Naive thymus-derived CD4-positive, alpha-beta T cell (primary cell): Measurements from ENCODE around the gene CNTRL. TPM values are rescaled to one million over a fixed set of nuclear protein-coding genes. Genes with fewer than 3 reads are reported as not detected.

Experiments used
- ATAC-seq: fragments of 150-1000 bp; cut with Tn5 transposase; 2 replicates; pipeline ENCODE4 v1.10.0; 2021; ENCODE audit warnings: mild to moderate bottlenecking, moderate library complexity
- CTCF ChIA-PET: fragments of 350-600 bp; sonication (Branson Sonifier 250); formaldehyde crosslinking; loops from one replicate; lab custom pipeline; 2021; ENCODE audit warnings: antibody characterized with exemption; lab: Charles Lee
- POLR2A ChIA-PET: fragments of 350-600 bp; sonication (Branson Sonifier 250); formaldehyde crosslinking; loops from one replicate; lab custom pipeline; 2021; ENCODE audit warnings: antibody characterized with exemption, inconsistent platforms; lab: Charles Lee
- DNase-seq, 9 donors: peaks; one replicate each; pipeline versions ENCODE4 v3.0.0 to v3.0.0-alpha.2; 2020 to 2022; ENCODE audit warnings: mixed read lengths in 1 of 9
- H3K27ac ChIP-seq: one replicate; pipeline ENCODE4 v1.7.0; 2013; ENCODE audit warnings: mild to moderate bottlenecking, low read depth, low read length, moderate library complexity
- H3K27me3 ChIP-seq, 2 donors: one replicate each; pipeline ENCODE4 v1.7.0; 2013; ENCODE audit warnings: low read length in 2 of 2, mild to moderate bottlenecking in 2 of 2, moderate library complexity in 2 of 2; ENCODE audit not compliant: control insufficient read depth in 2 of 2, insufficient read depth in 2 of 2
- H3K36me3 ChIP-seq, 3 experiments: 1 replicate in 2 of 3; 2 replicates in 1 of 3; pipeline ENCODE4 v1.7.0; 2013; ENCODE audit warnings: low read length in 3 of 3, mild to moderate bottlenecking in 3 of 3, moderate library complexity in 1 of 3; ENCODE audit not compliant: insufficient read depth in 3 of 3, control insufficient read depth in 2 of 3
- H3K4me1 ChIP-seq, 2 donors: one replicate each; pipeline ENCODE4 v1.7.0; 2013; ENCODE audit warnings: low read length in 2 of 2, mild to moderate bottlenecking in 2 of 2, moderate library complexity in 1 of 2; ENCODE audit not compliant: control insufficient read depth in 2 of 2, insufficient read depth in 2 of 2
- H3K4me3 ChIP-seq: 2 replicates; pipeline ENCODE4 v1.7.0; 2013; ENCODE audit warnings: mild to moderate bottlenecking, low read length
- H3K9me3 ChIP-seq, 3 experiments: 1 replicate in 2 of 3; 2 replicates in 1 of 3; pipeline ENCODE4 v1.7.0; 2013; ENCODE audit warnings: low read length in 3 of 3; ENCODE audit not compliant: control insufficient read depth in 2 of 3
- H3K27ac Mint-ChIP-seq, 9 donors: one replicate each; pipeline ENCODE4 v1.8.0; 2020 to 2022; ENCODE audit warnings: mixed read lengths in 9 of 9, mild to moderate bottlenecking in 8 of 9, moderate library complexity in 5 of 9, inconsistent platforms in 2 of 9
- H3K27me3 Mint-ChIP-seq, 5 donors: one replicate each; pipeline ENCODE4 v1.8.0; 2021 to 2022; ENCODE audit warnings: mixed read lengths in 5 of 5, mild to moderate bottlenecking in 1 of 5
- H3K36me3 Mint-ChIP-seq, 5 donors: one replicate each; pipeline ENCODE4 v1.8.0; 2020 to 2022; ENCODE audit warnings: mixed read lengths in 5 of 5, mild to moderate bottlenecking in 3 of 5, inconsistent platforms in 1 of 5
- H3K4me1 Mint-ChIP-seq, 7 donors: one replicate each; pipeline ENCODE4 v1.8.0; 2020 to 2022; ENCODE audit warnings: mixed read lengths in 7 of 7, mild to moderate bottlenecking in 3 of 7, inconsistent platforms in 1 of 7
- H3K4me3 Mint-ChIP-seq, 10 donors: one replicate each; pipeline ENCODE4 v1.8.0; 2020 to 2022; ENCODE audit warnings: mild to moderate bottlenecking in 10 of 10, mixed read lengths in 10 of 10, moderate library complexity in 6 of 10, inconsistent platforms in 2 of 10
- H3K9me3 Mint-ChIP-seq, 11 donors: one replicate each; pipeline ENCODE4 v1.8.0; 2020 to 2022; ENCODE audit warnings: mixed read lengths in 11 of 11, mild to moderate bottlenecking in 4 of 11, inconsistent platforms in 1 of 11, moderate library complexity in 1 of 11
- intact Hi-C, 2 donors: fragments of 100-400 bp; cut with micrococcal nuclease; formaldehyde crosslinking; loops; one replicate each; pipeline ENCODE4 v1.15.1; 2023
- polyA plus RNA-seq, 2 donors: library from polyadenylated mRNA; unstranded; fragments of 300-500 nt; fragmentation: Illumina TruSeq; gene quantifications; one replicate each; pipeline ENCODE4 v1.2.3, GENCODE V29; 2021
- total RNA-seq, 6 experiments: library from RNA in 5 of 6; stranded (reverse) in 5 of 6; gene quantifications; 1 replicate in 5 of 6; 2 replicates in 1 of 6; pipeline ENCODE4 v1.2.3 and lab custom pipeline; 2021 to 2026

The CNTRL gene
- total and polyA plus RNA-seq, 7 experiments from 2014 or later, result 14.4 to 131 (median 81.6) TPM

DNA sequence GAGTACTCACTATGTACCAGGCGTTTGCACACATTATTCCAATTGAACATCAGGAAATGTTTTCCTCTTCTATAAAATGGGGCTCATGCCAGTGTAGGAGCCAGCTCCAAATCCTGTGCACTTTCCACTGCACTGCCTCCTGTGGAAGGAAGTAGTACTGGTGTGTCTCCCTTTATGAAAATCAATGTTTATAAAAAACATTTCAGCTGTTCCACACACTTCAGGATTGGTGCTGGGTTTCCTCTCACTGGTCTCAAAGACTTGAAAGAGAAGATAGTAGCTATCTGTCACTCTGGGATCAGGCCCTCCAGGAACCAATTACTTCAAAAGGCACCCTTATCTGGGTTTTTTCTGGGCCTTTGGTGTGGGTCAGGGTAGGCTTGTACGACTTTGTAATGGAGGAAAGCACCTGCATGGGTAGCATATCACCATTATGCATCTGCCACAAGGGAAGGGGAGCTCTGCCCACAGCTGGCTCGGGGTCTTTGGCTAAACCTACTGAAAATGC is 94.4 kb downstream of the CNTRL start:
- H3K4me1 Mint-ChIP-seq, result peaks cover 10 to 29% (median 25%) of the 10 kb centered on the region in 7 donors
- Histone ChIP-seq H3K4me1 (peaks cover 0 to 23% of the 10 kb centered on the region in 2 donors), H3K4me3 (no peak overlapping the region), H3K27me3 (no peaks in the 10 kb centered on the region), H3K9me3 (no peaks in the 10 kb centered on the region), H3K36me3 (peaks cover 16 to 93% (median 40%) of the 10 kb centered on the region in 3 experiments), H3K27ac (peak overlapping the region; percentile 67)
- H3K27me3 Mint-ChIP-seq, result no peaks in the 10 kb centered on the region
- peak overlapping the region; percentile 38 to 94 (median 84) for H3K27ac Mint-ChIP-seq
- DNase-seq (peak in 7 of 9 donors; percentile 20 to 46 (median 41)), ATAC-seq (peak; percentile 85)
- H3K36me3 Mint-ChIP-seq, result peaks cover 4 to 69% (median 44%) of the 10 kb centered on the region in 5 donors
- peak overlapping the region in 7 of 10 donors; percentile 21 to 70 (median 53) for H3K4me3 Mint-ChIP-seq
- intact Hi-C loops, result loop anchor here (1.0 to 5.0 kb wide), 4 partner anchors 33 to 62 kb away; partner anchors contain the start of gene RAB14 (in 1 of the 2)
- no peaks in the 10 kb centered on the region for H3K9me3 Mint-ChIP-seq
- ChIA-PET CTCF (interaction anchor here (0.5 to 2.6 kb wide), 10 partner anchors 9 to 390 kb away, joined by 3 to 11 read pairs (median 4); partner anchors contain the start of gene RAB14), POLR2A (interaction anchor here (0.8 to 2.6 kb wide), 6 partner anchors 10 to 47 kb away, joined by 3 to 10 read pairs (median 6); partner anchors contain the start of gene RAB14)

DNA sequence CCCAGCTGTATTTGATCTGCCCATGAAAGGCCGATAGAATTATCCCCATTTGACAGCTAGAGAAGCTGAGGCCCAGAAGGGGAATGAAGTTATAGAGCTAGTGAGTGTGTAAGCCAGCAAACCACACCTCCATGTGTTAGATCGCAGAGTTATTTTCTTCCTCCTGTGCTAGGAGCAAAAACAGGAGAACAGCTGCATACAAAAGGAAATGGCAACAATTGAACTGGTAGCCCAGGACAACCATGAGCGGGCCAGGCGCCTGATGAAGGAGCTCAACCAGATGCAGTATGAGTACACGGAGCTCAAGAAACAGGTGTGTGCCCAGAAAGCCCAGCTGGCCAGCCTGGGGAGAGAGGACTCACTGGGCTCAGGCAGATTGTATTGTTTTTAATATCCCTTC is 96.5 kb downstream of the CNTRL start:
- H3K36me3 Mint-ChIP-seq, result peaks cover 4 to 75% (median 50%) of the 10 kb centered on the region in 5 donors
- peaks cover 10 to 28% (median 25%) of the 10 kb centered on the region in 7 donors for H3K4me1 Mint-ChIP-seq
- Histone ChIP-seq H3K27ac (no peak overlapping the region), H3K27me3 (no peaks in the 10 kb centered on the region), H3K36me3 (peaks cover 8 to 94% (median 28%) of the 10 kb centered on the region in 3 experiments), H3K4me1 (peaks cover 0 to 23% of the 10 kb centered on the region in 2 donors), H3K9me3 (no peaks in the 10 kb centered on the region), H3K4me3 (no peak overlapping the region)
- peak overlapping the region in 6 of 9 donors; percentile 1 to 77 (median 53) for H3K27ac Mint-ChIP-seq
- H3K9me3 Mint-ChIP-seq, result no peaks in the 10 kb centered on the region
- ChIA-PET CTCF (interaction anchor here (1.1 to 1.2 kb wide), 2 partner anchors 15 to 64 kb away, joined by 3 to 5 read pairs; no protein-coding TSS in a partner anchor), POLR2A (interaction anchor here (0.8 to 2.5 kb wide), 5 partner anchors 9 to 95 kb away, joined by 3 to 9 read pairs (median 3); no protein-coding TSS in a partner anchor)
- ATAC-seq (no peak), DNase-seq (no peak)
- intact Hi-C loops, result loop anchor here in 1 of 2 donors (10.0 kb wide), 1 partner anchor 406 kb away; no protein-coding TSS in a partner anchor
- no peak overlapping the region for H3K4me3 Mint-ChIP-seq
- H3K27me3 Mint-ChIP-seq, result no peaks in the 10 kb centered on the region

DNA sequence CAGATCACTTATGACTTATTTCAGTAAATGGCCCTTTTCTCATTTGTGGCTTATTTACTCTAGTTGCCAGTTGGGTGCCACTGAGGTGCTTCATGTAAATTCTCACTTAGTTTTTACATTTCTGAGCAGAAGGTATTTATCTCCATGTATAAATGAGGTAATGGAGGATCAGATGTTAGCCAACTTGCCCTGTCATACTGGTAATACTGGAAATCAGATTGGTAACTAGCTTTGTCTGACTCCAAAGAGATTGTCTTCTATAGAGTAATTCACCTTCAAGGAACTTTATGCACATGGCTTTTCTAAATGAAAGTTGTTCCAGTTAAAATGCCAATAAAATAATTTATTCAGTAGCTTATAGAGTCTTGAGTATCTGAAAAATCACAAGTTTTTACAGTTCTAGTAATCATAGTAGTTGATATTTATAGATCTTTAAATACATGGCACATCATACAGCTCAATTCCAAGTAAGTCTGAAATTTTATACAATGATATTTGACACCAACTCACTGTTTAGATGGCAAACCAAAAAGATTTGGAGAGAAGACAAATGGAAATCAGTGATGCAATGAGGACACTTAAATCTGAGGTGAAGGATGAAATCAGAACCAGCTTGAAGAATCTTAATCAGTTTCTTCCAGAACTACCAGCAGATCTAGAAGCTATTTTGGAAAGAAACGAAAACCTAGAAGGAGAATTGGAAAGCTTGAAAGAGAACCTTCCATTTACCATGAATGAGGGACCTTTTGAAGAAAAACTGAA is 98.2 kb downstream of the CNTRL start:
- H3K4me3 ChIP-seq, result no peak overlapping the region
- ATAC-seq (no peak), DNase-seq (no peak)
- no peaks in the 10 kb centered on the region for H3K27me3 ChIP-seq
- no peaks in the 10 kb centered on the region for H3K9me3 ChIP-seq
- H3K4me1 ChIP-seq, result peaks cover 0 to 16% of the 10 kb centered on the region in 2 donors
- Mint-ChIP-seq H3K27ac (peak overlapping the region in 6 of 9 donors; percentile 6 to 87 (median 62)), H3K27me3 (no peaks in the 10 kb centered on the region), H3K4me3 (no peak overlapping the region), H3K9me3 (no peaks in the 10 kb centered on the region), H3K4me1 (peaks cover 7 to 20% (median 17%) of the 10 kb centered on the region in 7 donors), H3K36me3 (peaks cover 4 to 66% (median 43%) of the 10 kb centered on the region in 5 donors)
- ChIA-PET CTCF (interaction anchor here (0.6 to 1.2 kb wide), 5 partner anchors 17 to 1725 kb away, joined by 3 to 5 read pairs (median 3); no protein-coding TSS in a partner anchor), POLR2A (interaction anchor here (0.8 to 1.6 kb wide), 3 partner anchors 51 to 328 kb away, joined by 3 to 6 read pairs (median 3); no protein-coding TSS in a partner anchor)
- intact Hi-C loops, result loop anchor here (2.0 to 10.0 kb wide), 2 partner anchors 16 to 408 kb away; no protein-coding TSS in a partner anchor
- H3K36me3 ChIP-seq, result peaks cover 7 to 88% (median 26%) of the 10 kb centered on the region in 3 experiments
- H3K27ac ChIP-seq, result no peak overlapping the region

DNA sequence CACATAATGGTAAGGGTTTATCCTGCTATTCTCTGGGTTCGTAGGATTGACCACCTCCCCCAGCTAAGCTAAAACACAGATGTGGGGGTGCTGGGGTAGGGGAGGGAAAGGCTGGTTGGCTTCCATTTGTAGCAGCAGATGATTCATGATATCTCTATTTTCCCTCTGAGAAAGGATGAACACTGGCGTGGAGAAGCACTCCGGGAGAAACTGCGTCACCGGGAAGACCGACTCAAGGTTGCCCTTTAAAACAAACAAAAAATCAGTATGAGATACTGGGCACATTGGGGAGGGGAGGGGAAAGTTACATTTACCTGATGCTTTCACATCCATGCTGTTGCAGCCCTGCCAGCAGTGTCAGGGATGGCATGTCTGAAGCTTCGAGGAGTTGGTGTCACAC is 98.7 kb downstream of the CNTRL start:
- no peaks in the 10 kb centered on the region for H3K9me3 Mint-ChIP-seq
- CTCF ChIA-PET, result interaction anchor here (1.1 to 1.2 kb wide), 2 partner anchors 17 to 39 kb away, joined by 3 to 5 read pairs; no protein-coding TSS in a partner anchor
- no peaks in the 10 kb centered on the region for H3K27me3 Mint-ChIP-seq
- Histone ChIP-seq H3K36me3 (peaks cover 7 to 82% (median 26%) of the 10 kb centered on the region in 3 experiments), H3K4me1 (peaks cover 0 to 10% of the 10 kb centered on the region in 2 donors), H3K27ac (no peak overlapping the region), H3K9me3 (no peaks in the 10 kb centered on the region), H3K27me3 (no peaks in the 10 kb centered on the region), H3K4me3 (no peak overlapping the region)
- H3K4me1 Mint-ChIP-seq, result peaks cover 3 to 14% (median 11%) of the 10 kb centered on the region in 7 donors
- DNase-seq, result no peak
- no peak for ATAC-seq
- intact Hi-C loops, result loop anchor here (2.0 to 10.0 kb wide), 2 partner anchors 17 to 409 kb away; no protein-coding TSS in a partner anchor
- peaks cover 4 to 61% (median 38%) of the 10 kb centered on the region in 5 donors for H3K36me3 Mint-ChIP-seq
- peak overlapping the region in 1 of 10 donors; percentile 47 for H3K4me3 Mint-ChIP-seq
- POLR2A ChIA-PET, result interaction anchor here (0.8 to 1.6 kb wide), 2 partner anchors 52 to 329 kb away, joined by 3 to 6 read pairs; no protein-coding TSS in a partner anchor
- H3K27ac Mint-ChIP-seq, result peak overlapping the region in 8 of 9 donors; percentile 30 to 87 (median 72)

DNA sequence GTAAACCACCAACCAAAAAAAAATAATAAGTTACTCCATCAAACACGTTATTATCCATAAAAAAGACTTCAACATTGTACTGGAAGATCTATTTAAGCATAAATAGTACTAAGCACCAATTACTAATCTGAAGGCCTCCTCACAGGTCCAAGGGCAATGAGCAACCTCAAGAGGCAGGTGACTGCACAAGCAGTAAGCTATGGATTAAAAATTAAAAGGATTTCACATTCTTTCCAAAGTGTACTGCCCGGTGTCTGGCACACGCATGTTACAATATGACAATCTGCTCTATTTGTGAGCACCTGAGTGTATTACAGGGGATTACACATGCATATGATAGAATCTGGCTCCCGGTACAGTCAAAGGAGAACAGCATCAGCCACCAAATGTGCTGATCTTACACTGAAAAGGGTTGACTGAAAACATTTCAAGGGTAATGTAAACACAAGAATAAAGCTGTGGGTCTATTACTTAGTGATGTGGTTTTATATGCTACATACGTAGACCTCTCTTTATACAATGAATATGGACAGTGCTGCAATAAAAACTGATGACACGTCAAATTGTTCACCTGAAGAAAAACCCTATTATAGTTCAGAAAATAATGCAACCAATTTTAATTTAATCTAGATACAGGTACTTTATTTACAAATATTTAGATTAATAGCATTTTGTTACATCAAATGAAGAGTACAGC is 104.1 kb downstream of the CNTRL start:
- intact Hi-C loops, result loop anchor here in 1 of 2 donors (10.0 kb wide), 1 partner anchor 414 kb away; no protein-coding TSS in a partner anchor
- POLR2A ChIA-PET, result no interaction called here
- Histone ChIP-seq H3K4me3 (no peak overlapping the region), H3K27ac (no peak overlapping the region), H3K4me1 (no peaks in the 10 kb centered on the region), H3K9me3 (no peaks in the 10 kb centered on the region), H3K36me3 (peaks cover 7 to 45% (median 13%) of the 10 kb centered on the region in 3 experiments), H3K27me3 (no peaks in the 10 kb centered on the region)
- no peaks in the 10 kb centered on the region for H3K27me3 Mint-ChIP-seq
- no peaks in the 10 kb centered on the region for H3K9me3 Mint-ChIP-seq
- ATAC-seq (no peak), DNase-seq (no peak)
- H3K4me1 Mint-ChIP-seq, result peaks cover 0 to 24% (median 15%) of the 10 kb centered on the region in 7 donors
- CTCF ChIA-PET, result interaction anchor here (0.8 kb wide), 1 partner anchor 10 kb away, joined by 3 read pairs; no protein-coding TSS in a partner anchor
- peaks cover 8 to 44% (median 30%) of the 10 kb centered on the region in 5 donors for H3K36me3 Mint-ChIP-seq
- H3K4me3 Mint-ChIP-seq, result no peak overlapping the region
- peak overlapping the region in 6 of 9 donors; percentile 44 to 69 (median 60) for H3K27ac Mint-ChIP-seq
